Esophagus squamous epithelium (tissue), 4 donors: ENCODE results near the gene ZMYND8.

ENCODE experiments used
- CTCF ChIP-seq, 6 experiments: fragments of 450-650 bp in 4 of 6; fragments of 200-600 bp in 2 of 6; sonication (generic) in 2 of 6; IDR thresholded peaks; one replicate each; pipeline ENCODE4 v1.5.1; 2016 to 2019; ENCODE audit warnings: antibody characterized with exemption in 6 of 6, mild to moderate bottlenecking in 4 of 6, moderate library complexity in 4 of 6
- POLR2A ChIP-seq, 4 donors: fragments of 450-650 bp; IDR thresholded peaks; one replicate each; pipeline ENCODE4 v1.6.1; 2017; ENCODE audit warnings: antibody characterized with exemption in 4 of 4, mild to moderate bottlenecking in 4 of 4, moderate library complexity in 3 of 4

- TF ChIP-seq CTCF (IDR thresholded peaks at IDR 0.05), result no peak
- no peak for TF ChIP-seq POLR2A (IDR thresholded peaks at IDR 0.05)
These were observed 46.6 kb downstream of the ZMYND8 start for GRCh38 chr20:47309806-47310426.
